Glutamatergic neuron (in vitro differentiated cells): ENCODE data around the gene GNB3. TPM values are rescaled to one million over a fixed set of nuclear protein-coding genes. Genes with fewer than 3 reads are reported as not detected.

Source experiments
- DNase-seq: peaks from one replicate; pipeline ENCODE4 v3.0.0; 2022
- H3K27ac Mint-ChIP-seq: one replicate; pipeline ENCODE4 v1.8.0; 2020; ENCODE audit warnings: mild to moderate bottlenecking, mixed read lengths, inconsistent platforms; ENCODE audit not compliant: unreplicated experiment
- H3K27me3 Mint-ChIP-seq: one replicate; pipeline ENCODE4 v1.8.0; 2020; ENCODE audit warnings: mild to moderate bottlenecking, moderate library complexity, mixed read lengths, inconsistent platforms; ENCODE audit not compliant: unreplicated experiment
- H3K36me3 Mint-ChIP-seq: one replicate; pipeline ENCODE4 v1.8.0; 2020; ENCODE audit warnings: mild to moderate bottlenecking, mixed read lengths, inconsistent platforms; ENCODE audit not compliant: unreplicated experiment
- H3K4me1 Mint-ChIP-seq: one replicate; pipeline ENCODE4 v1.8.0; 2020; ENCODE audit warnings: mild to moderate bottlenecking, low read depth, mixed read lengths, inconsistent platforms; ENCODE audit not compliant: unreplicated experiment
- H3K4me3 Mint-ChIP-seq: one replicate; pipeline ENCODE4 v1.8.0; 2020; ENCODE audit warnings: mild to moderate bottlenecking, mixed read lengths, inconsistent platforms; ENCODE audit not compliant: unreplicated experiment
- H3K9me3 Mint-ChIP-seq: one replicate; pipeline ENCODE4 v1.8.0; 2020; ENCODE audit warnings: mild to moderate bottlenecking, moderate library complexity, mixed read lengths, inconsistent platforms; ENCODE audit not compliant: unreplicated experiment
- CTCF ChIP-seq: fragments of 200-600 bp; sonication (generic); IDR thresholded peaks from one replicate; pipeline ENCODE4 v1.5.0; 2021; ENCODE audit not compliant: partially characterized antibody, unreplicated experiment
- total RNA-seq: library from RNA; stranded (reverse); fragmentation: NEBNext Ultra II Directional; extraction: Animal tissue kit (Norgen Biotek cat#: 25700); gene quantifications from one replicate; pipeline ENCODE4 v1.2.1, GENCODE V29; 2021; ENCODE audit not compliant: unreplicated experiment

Gene GNB3
- total RNA-seq, 1 donor from 2014 or later: 45.7 TPM

- DNase-seq: no peak
- H3K36me3 Mint-ChIP-seq: no peaks in the 10 kb centered on the region
- peaks cover 25% of the 10 kb centered on the region for H3K9me3 Mint-ChIP-seq
- peaks cover 22% of the 10 kb centered on the region for H3K27me3 Mint-ChIP-seq
- peak overlapping the region; percentile 99 for H3K4me3 Mint-ChIP-seq
- H3K4me1 Mint-ChIP-seq: peaks cover 33% of the 10 kb centered on the region
- TF ChIP-seq CTCF: no peak
- peak overlapping the region; percentile 100 for H3K27ac Mint-ChIP-seq
Measured at GRCh38 chr12:6819106-6820030, 21.4 kb upstream of the GNB3 start.

- no peak for DNase-seq
- H3K27me3 Mint-ChIP-seq: peaks cover 29% of the 10 kb centered on the region
- peak overlapping the region; percentile 99 for H3K4me3 Mint-ChIP-seq
- H3K4me1 Mint-ChIP-seq: peaks cover 39% of the 10 kb centered on the region
- H3K36me3 Mint-ChIP-seq: peaks cover 7% of the 10 kb centered on the region
- peak overlapping the region; percentile 100 for H3K27ac Mint-ChIP-seq
- TF ChIP-seq CTCF: no peak
- H3K9me3 Mint-ChIP-seq: peaks cover 31% of the 10 kb centered on the region
Measured at GRCh38 chr12:6820166-6820565, 20.6 kb upstream of the GNB3 start.

- Mint-ChIP-seq H3K4me1 (peaks cover 48% of the 10 kb centered on the region), H3K9me3 (peaks cover 31% of the 10 kb centered on the region), H3K27me3 (peaks cover 33% of the 10 kb centered on the region), H3K36me3 (peaks cover 7% of the 10 kb centered on the region), H3K4me3 (peak within 1 kb of the TSS; percentile 99), H3K27ac (peak within 1 kb of the TSS; percentile 100)
- TF ChIP-seq CTCF: no peak
- peak; percentile 87 for DNase-seq
Measured at GRCh38 chr12:6821591-6822425, 18.9 kb upstream of the GNB3 start, which contains the start of gene GPR162. Gene GPR162, plus strand, starts transcription at chr12:6821821. Its CDS starts 2,078 bp downstream, at chr12:6823899.

- Mint-ChIP-seq H3K27me3 (peaks cover 37% of the 10 kb centered on the region), H3K4me1 (peaks cover 52% of the 10 kb centered on the region), H3K27ac (peak overlapping the region; percentile 95), H3K4me3 (peak overlapping the region; percentile 99), H3K36me3 (peaks cover 7% of the 10 kb centered on the region), H3K9me3 (peaks cover 34% of the 10 kb centered on the region)
- TF ChIP-seq CTCF: no peak
- no peak for DNase-seq
Measured at GRCh38 chr12:6822426-6823135, 18.1 kb upstream of the GNB3 start.
